Nephron progenitor cell (in vitro differentiated cells): Measurements from ENCODE around the gene ATPAF1.

Experiments used
- DNase-seq: peaks from one replicate; pipeline ENCODE4 v3.0.0; 2021
- H3K27ac Mint-ChIP-seq: 2 replicates; pipeline ENCODE4 v1.8.0; 2021; ENCODE audit warnings: mild to moderate bottlenecking, moderate library complexity, mixed read lengths
- H3K27me3 Mint-ChIP-seq: 2 replicates; pipeline ENCODE4 v1.8.0; 2021; ENCODE audit warnings: mild to moderate bottlenecking, low read depth, mixed read lengths; ENCODE audit not compliant: poor library complexity
- H3K36me3 Mint-ChIP-seq: 2 replicates; pipeline ENCODE4 v1.8.0; 2021; ENCODE audit warnings: low read depth, mixed read lengths
- H3K4me1 Mint-ChIP-seq: 2 replicates; pipeline ENCODE4 v1.8.0; 2021; ENCODE audit warnings: mixed read lengths
- H3K4me3 Mint-ChIP-seq: 2 replicates; pipeline ENCODE4 v1.8.0; 2021; ENCODE audit warnings: mild to moderate bottlenecking, moderate library complexity, mixed read lengths
- H3K9me3 Mint-ChIP-seq: 2 replicates; pipeline ENCODE4 v1.8.0; 2021; ENCODE audit warnings: mild to moderate bottlenecking, moderate library complexity, mixed read lengths
- TF ChIP-seq, protein P1 (sequence below): fragments of 200-600 bp; sonication (generic); IDR thresholded peaks from 2 replicates; pipeline ENCODE4 v1.5.0; 2021; ENCODE audit warnings: antibody characterized with exemption

Gene ATPAF1

DNA sequence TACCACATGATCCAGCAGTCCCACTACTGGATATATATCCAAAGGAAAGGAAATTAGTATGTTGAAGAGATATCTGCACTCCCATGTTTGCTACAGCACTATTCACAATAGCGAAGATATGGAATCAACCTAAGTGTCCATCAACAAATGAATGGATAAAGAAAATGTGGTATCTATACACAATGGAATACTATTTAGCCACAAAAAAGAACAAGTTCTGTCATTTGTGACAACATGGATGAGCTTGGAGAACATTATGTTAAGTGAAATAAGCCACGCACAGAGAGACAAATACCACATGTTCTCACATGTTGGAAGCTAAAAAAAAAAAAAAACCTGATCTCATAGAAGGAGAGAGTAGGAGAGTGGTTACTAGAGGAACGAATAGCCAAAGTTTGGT, 17.7 kb downstream of the ATPAF1 start:
- peaks cover 13% of the 10 kb centered on the region for H3K4me1 Mint-ChIP-seq
- no peak for DNase-seq
- no peak overlapping the region for H3K4me3 Mint-ChIP-seq
- no peaks in the 10 kb centered on the region for H3K27me3 Mint-ChIP-seq
- H3K36me3 Mint-ChIP-seq = peaks cover 72% of the 10 kb centered on the region
- TF ChIP-seq, protein P1, sequence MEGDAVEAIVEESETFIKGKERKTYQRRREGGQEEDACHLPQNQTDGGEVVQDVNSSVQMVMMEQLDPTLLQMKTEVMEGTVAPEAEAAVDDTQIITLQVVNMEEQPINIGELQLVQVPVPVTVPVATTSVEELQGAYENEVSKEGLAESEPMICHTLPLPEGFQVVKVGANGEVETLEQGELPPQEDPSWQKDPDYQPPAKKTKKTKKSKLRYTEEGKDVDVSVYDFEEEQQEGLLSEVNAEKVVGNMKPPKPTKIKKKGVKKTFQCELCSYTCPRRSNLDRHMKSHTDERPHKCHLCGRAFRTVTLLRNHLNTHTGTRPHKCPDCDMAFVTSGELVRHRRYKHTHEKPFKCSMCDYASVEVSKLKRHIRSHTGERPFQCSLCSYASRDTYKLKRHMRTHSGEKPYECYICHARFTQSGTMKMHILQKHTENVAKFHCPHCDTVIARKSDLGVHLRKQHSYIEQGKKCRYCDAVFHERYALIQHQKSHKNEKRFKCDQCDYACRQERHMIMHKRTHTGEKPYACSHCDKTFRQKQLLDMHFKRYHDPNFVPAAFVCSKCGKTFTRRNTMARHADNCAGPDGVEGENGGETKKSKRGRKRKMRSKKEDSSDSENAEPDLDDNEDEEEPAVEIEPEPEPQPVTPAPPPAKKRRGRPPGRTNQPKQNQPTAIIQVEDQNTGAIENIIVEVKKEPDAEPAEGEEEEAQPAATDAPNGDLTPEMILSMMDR = no peak
- peaks cover 37% of the 10 kb centered on the region for H3K9me3 Mint-ChIP-seq
- no peak overlapping the region for H3K27ac Mint-ChIP-seq

- Mint-ChIP-seq H3K36me3 (peaks cover 65% of the 10 kb centered on the region), H3K9me3 (peaks cover 35% of the 10 kb centered on the region), H3K4me3 (no peak overlapping the region), H3K27ac (no peak overlapping the region), H3K4me1 (peaks cover 13% of the 10 kb centered on the region), H3K27me3 (no peaks in the 10 kb centered on the region)
- TF ChIP-seq, protein P1 = no peak
- DNase-seq = no peak
Observed at GRCh38 chr1:46649764-46650163, 18.4 kb downstream of the ATPAF1 start.

- no peak for DNase-seq
- TF ChIP-seq, protein P1 = no peak
- Mint-ChIP-seq H3K27me3 (no peaks in the 10 kb centered on the region), H3K36me3 (peaks cover 59% of the 10 kb centered on the region), H3K4me3 (no peak overlapping the region), H3K27ac (no peak overlapping the region), H3K9me3 (peaks cover 33% of the 10 kb centered on the region), H3K4me1 (peaks cover 5% of the 10 kb centered on the region)
Observed at GRCh38 chr1:46647611-46648010, 20.6 kb downstream of the ATPAF1 start.

- no peak overlapping the region for H3K4me3 Mint-ChIP-seq
- H3K36me3 Mint-ChIP-seq = peaks cover 57% of the 10 kb centered on the region
- no peaks in the 10 kb centered on the region for H3K27me3 Mint-ChIP-seq
- H3K4me1 Mint-ChIP-seq = peaks cover 5% of the 10 kb centered on the region
- H3K9me3 Mint-ChIP-seq = peaks cover 30% of the 10 kb centered on the region
- DNase-seq = no peak
- H3K27ac Mint-ChIP-seq = no peak overlapping the region
- TF ChIP-seq, protein P1 = no peak
Observed at GRCh38 chr1:46646844-46647243, 21.3 kb downstream of the ATPAF1 start.

DNA sequence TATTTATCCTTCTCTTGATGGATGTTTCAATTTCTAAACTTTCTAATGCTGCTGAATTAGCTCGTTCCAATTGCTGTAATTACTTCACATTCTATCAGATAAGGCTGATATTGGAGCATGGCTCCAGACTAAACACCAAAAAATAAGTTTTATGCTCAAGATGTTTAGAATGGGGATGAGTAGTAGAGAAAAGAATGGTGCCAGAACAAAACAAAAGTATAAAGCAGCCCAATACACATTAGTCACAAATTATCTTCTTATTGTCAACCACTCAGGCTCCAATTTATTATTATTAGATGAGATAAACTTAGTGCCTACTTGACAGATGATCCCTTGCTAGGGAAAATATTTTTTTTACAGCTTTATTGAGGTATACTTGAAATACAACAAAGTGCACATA, 21.8 kb downstream of the ATPAF1 start:
- no peak overlapping the region for H3K4me3 Mint-ChIP-seq
- H3K36me3 Mint-ChIP-seq = peaks cover 56% of the 10 kb centered on the region
- peaks cover 30% of the 10 kb centered on the region for H3K9me3 Mint-ChIP-seq
- H3K27me3 Mint-ChIP-seq = no peaks in the 10 kb centered on the region
- no peak for DNase-seq
- H3K4me1 Mint-ChIP-seq = peaks cover 5% of the 10 kb centered on the region
- no peak overlapping the region for H3K27ac Mint-ChIP-seq
- TF ChIP-seq, protein P1 = no peak

DNA sequence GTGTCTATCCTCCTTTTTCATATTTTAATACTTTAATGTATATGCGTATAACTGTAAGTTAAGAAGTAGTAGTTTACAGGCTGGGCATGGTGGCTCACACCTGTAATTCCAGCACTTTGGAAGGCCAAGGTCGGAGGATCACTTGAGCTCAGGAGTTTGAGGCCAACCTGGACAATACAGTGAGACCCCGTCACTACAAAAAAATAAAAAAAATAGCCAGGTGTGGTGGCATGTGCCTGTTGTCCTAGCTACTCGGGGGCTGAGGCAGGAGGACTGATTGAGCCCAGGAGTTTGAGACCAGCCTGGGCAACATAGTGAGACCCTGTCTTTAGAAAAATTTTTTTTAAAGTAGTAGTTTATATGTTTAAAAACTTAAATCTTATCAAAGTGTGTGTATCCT, 22.3 kb downstream of the ATPAF1 start:
- H3K9me3 Mint-ChIP-seq = peaks cover 30% of the 10 kb centered on the region
- no peak overlapping the region for H3K27ac Mint-ChIP-seq
- no peak overlapping the region for H3K4me3 Mint-ChIP-seq
- peaks cover 54% of the 10 kb centered on the region for H3K36me3 Mint-ChIP-seq
- no peaks in the 10 kb centered on the region for H3K27me3 Mint-ChIP-seq
- peaks cover 5% of the 10 kb centered on the region for H3K4me1 Mint-ChIP-seq
- TF ChIP-seq, protein P1 = no peak
- DNase-seq = no peak
